NCI-H1436 treated with DMSO at 0.1 percent for 48 hours (cell line): ENCODE measurements around the gene PLCG1.
"Not testable (repeated sequence)": the region's sequence is repeated elsewhere in the genome, so short reads cannot be mapped to it uniquely, and the experiment has no call there.

Source experiments
- DNase-seq: peaks from one replicate; lab custom pipeline; 2025; lab: John Stamatoyannopoulos, UW

The PLCG1 gene

GRCh38 chr20:41136680-41137613 lies at the start of gene PLCG1:
PLCG1 (plus strand) TSS chr20:41137543; CDS start chr20:41137642, 99 bp downstream.
- DNase-seq = peak; percentile 31

GRCh38 chr20:41087777-41088176 lies 49.6 kb upstream of the PLCG1 start:
- no peak for DNase-seq

- DNase-seq = no peak
These were observed 47.8 kb upstream of the PLCG1 start for GRCh38 chr20:41089555-41089954.

- DNase-seq = no peak
These were observed 45.4 kb upstream of the PLCG1 start for GRCh38 chr20:41091927-41092326.

- DNase-seq = no peak
These were observed 42.8 kb upstream of the PLCG1 start for GRCh38 chr20:41094353-41095055.

- no peak for DNase-seq
These were observed 42.0 kb upstream of the PLCG1 start for GRCh38 chr20:41095110-41095969.

GRCh38 chr20:41098703-41099250 lies 38.6 kb upstream of the PLCG1 start:
- no peak for DNase-seq

GRCh38 chr20:41100001-41100480 lies 37.3 kb upstream of the PLCG1 start:
- DNase-seq = no peak

- DNase-seq = no peak
These were observed 35.7 kb upstream of the PLCG1 start for GRCh38 chr20:41101660-41102059.

GRCh38 chr20:41108531-41108930 lies 28.8 kb upstream of the PLCG1 start:
- no peak for DNase-seq

- DNase-seq = no peak
These were observed 27.3 kb upstream of the PLCG1 start for GRCh38 chr20:41110012-41110411.

GRCh38 chr20:41110930-41111577 lies 26.3 kb upstream of the PLCG1 start:
- DNase-seq = no peak

GRCh38 chr20:41111578-41111951 lies 25.8 kb upstream of the PLCG1 start:
- DNase-seq = no peak

- DNase-seq = no peak
These were observed 20.9 kb upstream of the PLCG1 start for GRCh38 chr20:41116282-41116956.

- not testable (repeated sequence) for DNase-seq
These were observed 19.2 kb upstream of the PLCG1 start for GRCh38 chr20:41118159-41118558.

- no peak for DNase-seq
These were observed 18.7 kb upstream of the PLCG1 start for GRCh38 chr20:41118632-41119031.

GRCh38 chr20:41119614-41120561 lies 17.5 kb upstream of the PLCG1 start:
- DNase-seq = no peak

- no peak for DNase-seq
These were observed 15.9 kb upstream of the PLCG1 start for GRCh38 chr20:41121399-41121798.

GRCh38 chr20:41123631-41124030 lies 13.7 kb upstream of the PLCG1 start:
- DNase-seq = no peak
